HCT116 (cell line): ENCODE results near the gene FAM171A2. TPM values are rescaled to one million over a fixed set of nuclear protein-coding genes. Genes with fewer than 3 reads are reported as not detected.

Source experiments
- ATAC-seq: fragments of 200-7000 bp; cut with Tn5 transposase; 2 replicates; pipeline ENCODE4 v1.9.1; 2020; ENCODE audit warnings: mild to moderate bottlenecking, moderate library complexity
- BruUV-seq: library from RNA; stranded (reverse); fragments of 400-500 nt; replicated peaks from 2 replicates; lab custom pipeline; 2021; lab: Mats Ljungman, UMichigan
- CTCF ChIA-PET: fragments of 300-600 bp; sonication (Branson Sonifier 250); formaldehyde crosslinking; loops from one replicate; lab custom pipeline; 2021; ENCODE audit warnings: antibody characterized with exemption; lab: Charles Lee
- POLR2A ChIA-PET: fragments of 300-600, 350-600 bp; sonication (Branson Sonifier 250); formaldehyde crosslinking; loops from one replicate; lab custom pipeline; 2021; ENCODE audit warnings: antibody characterized with exemption; lab: Charles Lee
- RAD21 ChIA-PET, 2 experiments: fragments of 300-600 bp; sonication (Branson Sonifier 250); formaldehyde crosslinking; loops; one replicate each; lab custom pipeline; 2023; ENCODE audit warnings: low total read pairs in 2 of 2; ENCODE audit not compliant: uncharacterized antibody in 2 of 2, unreplicated experiment in 2 of 2, low non-redundant PET in 1 of 2; lab: Charles Lee
- DNase-seq: peaks from one replicate; pipeline ENCODE4 v3.0.0-alpha.2; 2010; ENCODE audit warnings: low read depth, low spot score
- H2AFZ ChIP-seq: fragments of 200-600 bp; shearing (Covaris generic), sonication (generic); 2 replicates; pipeline ENCODE4 v1.6.1; 2017; ENCODE audit warnings: low read depth, mixed run types, mixed read lengths, antibody characterized with exemption, low read length; ENCODE audit not compliant: poor library complexity, severe bottlenecking
- H3K27ac ChIP-seq: 2 replicates; pipeline ENCODE4 v1.5.1; 2012; ENCODE audit warnings: low read depth, low read length
- H3K27me3 ChIP-seq: fragments of 200-600 bp; sonication (generic); 2 replicates; pipeline ENCODE4 v1.6.1; 2016; ENCODE audit warnings: mixed run types, low read length, mixed read lengths; ENCODE audit not compliant: insufficient read depth
- H3K36me3 ChIP-seq, 2 experiments: fragments of 200-500 bp in 1 of 2; fragments of 200-600 bp in 1 of 2; sonication (Bioruptor generic) in 1 of 2; sonication (generic) in 1 of 2; 2 replicates each; pipeline versions ENCODE4 v1.5.1 to v1.6.1; 2014 to 2016; ENCODE audit warnings: low read length in 2 of 2, inconsistent platforms in 1 of 2, mixed read lengths in 1 of 2, mixed run types in 1 of 2; ENCODE audit not compliant: insufficient read depth in 2 of 2, control insufficient read depth in 1 of 2
- H3K4me1 ChIP-seq, 2 experiments: fragments of 200-600 bp in 1 of 2; sonication (generic) in 1 of 2; 2 replicates each; pipeline versions ENCODE4 v1.5.1 to v1.6.1; 2012 to 2017; ENCODE audit warnings: low read length in 2 of 2, inconsistent platforms in 1 of 2, mild to moderate bottlenecking in 1 of 2, mixed read lengths in 1 of 2, mixed run types in 1 of 2, moderate library complexity in 1 of 2; ENCODE audit not compliant: insufficient read depth in 2 of 2, control insufficient read depth in 1 of 2
- H3K4me2 ChIP-seq: fragments of 200-600 bp; sonication (generic); 2 replicates; pipeline ENCODE4 v1.6.1; 2017; ENCODE audit warnings: mixed run types, low read length, mixed read lengths
- H3K4me3 ChIP-seq, 2 experiments: fragments of 200-600 bp in 1 of 2; sonication (generic) in 1 of 2; replicated peaks in 1 of 2; 2 replicates each; pipeline ENCODE4 v1.5.1; 2011 to 2016; ENCODE audit warnings: low read length in 2 of 2, control low read depth in 1 of 2, low read depth in 1 of 2, mild to moderate bottlenecking in 1 of 2, mixed read lengths in 1 of 2, mixed run types in 1 of 2
- H3K79me2 ChIP-seq: fragments of 200-600 bp; sonication (generic); 2 replicates; pipeline ENCODE4 v1.6.1; 2017; ENCODE audit warnings: mild to moderate bottlenecking, mixed run types, low read length, moderate library complexity, mixed read lengths; ENCODE audit not compliant: insufficient read depth
- H3K9ac ChIP-seq: fragments of 200-600 bp; sonication (generic); 2 replicates; pipeline ENCODE4 v1.6.1; 2016; ENCODE audit warnings: low read length, mixed read lengths
- H3K9me2 ChIP-seq: fragments of 200-600 bp; sonication (generic), shearing (Covaris generic); 2 replicates; pipeline ENCODE4 v1.6.1; 2017; ENCODE audit warnings: mixed run types, mild to moderate bottlenecking, moderate library complexity; ENCODE audit not compliant: insufficient read depth
- H3K9me3 ChIP-seq, 2 experiments: fragments of 200-500 bp in 1 of 2; fragments of 200-600 bp in 1 of 2; sonication (Bioruptor generic) in 1 of 2; sonication (generic) in 1 of 2; 2 replicates each; pipeline ENCODE4 v1.6.1; 2014 to 2017; ENCODE audit warnings: low read length in 2 of 2, mixed read lengths in 2 of 2, inconsistent platforms in 1 of 2, low read depth in 1 of 2, mild to moderate bottlenecking in 1 of 2, mixed run types in 1 of 2, moderate library complexity in 1 of 2; ENCODE audit not compliant: control insufficient read depth in 1 of 2, insufficient read depth in 1 of 2
- H4K20me1 ChIP-seq: fragments of 200-600 bp; sonication (generic), shearing (Covaris generic); 2 replicates; pipeline ENCODE4 v1.6.1; 2017; ENCODE audit warnings: mixed run types, mild to moderate bottlenecking, moderate library complexity; ENCODE audit not compliant: insufficient read depth
- ATF3 ChIP-seq: IDR thresholded peaks from 2 replicates; pipeline ENCODE4 v1.6.1; 2012
- CBX3 ChIP-seq: IDR thresholded peaks from 2 replicates; pipeline ENCODE4 v1.6.1; 2012; ENCODE audit warnings: low read depth
- EGR1 ChIP-seq: IDR thresholded peaks from 2 replicates; pipeline ENCODE4 v1.6.1; 2012; ENCODE audit warnings: low read depth
- ELF1 ChIP-seq: IDR thresholded peaks from 2 replicates; pipeline ENCODE4 v1.6.1; 2012; ENCODE audit warnings: low read depth, borderline replicate concordance
- EZH2phosphoT487 ChIP-seq: fragments of 200-600 bp; IDR thresholded peaks from 2 replicates; pipeline ENCODE4 v1.6.1; 2018; ENCODE audit warnings: antibody characterized with exemption, borderline replicate concordance
- FOSL1 ChIP-seq: IDR thresholded peaks from 2 replicates; pipeline ENCODE4 v1.6.1; 2012; ENCODE audit warnings: low read depth
- JUND ChIP-seq: IDR thresholded peaks from 2 replicates; pipeline ENCODE4 v1.6.1; 2012
- MAX ChIP-seq: IDR thresholded peaks from 2 replicates; pipeline ENCODE4 v1.6.1; 2012
- POLR2A ChIP-seq: IDR thresholded peaks from 2 replicates; pipeline ENCODE4 v1.7.0; 2011; ENCODE audit warnings: borderline replicate concordance; ENCODE audit not compliant: insufficient read depth, insufficient read length; ENCODE audit errors: extremely low read depth
- POLR2AphosphoS5 ChIP-seq: IDR thresholded peaks from 2 replicates; pipeline ENCODE4 v1.6.1; 2011; ENCODE audit warnings: mild to moderate bottlenecking, low read depth, low read length, moderate library complexity
- RAD21 ChIP-seq: IDR thresholded peaks from 2 replicates; pipeline ENCODE4 v1.6.1; 2012; ENCODE audit warnings: low read depth, mild to moderate bottlenecking
- SP1 ChIP-seq: IDR thresholded peaks from 2 replicates; pipeline ENCODE4 v1.6.1; 2012; ENCODE audit warnings: low read depth
- SRF ChIP-seq: IDR thresholded peaks from 2 replicates; pipeline ENCODE4 v1.6.1; 2012; ENCODE audit warnings: low read depth
- TCF7L2 ChIP-seq: IDR thresholded peaks from 2 replicates; pipeline ENCODE4 v1.7.0; 2011; ENCODE audit warnings: borderline replicate concordance, inconsistent platforms; ENCODE audit not compliant: insufficient read depth, insufficient read length; ENCODE audit errors: extremely low read depth
- ZBTB33 ChIP-seq: IDR thresholded peaks from 2 replicates; pipeline ENCODE4 v1.6.1; 2011; ENCODE audit warnings: mild to moderate bottlenecking, low read length, moderate library complexity; ENCODE audit not compliant: insufficient replicate concordance; ENCODE audit errors: extremely low read depth
- ZFX ChIP-seq: fragments of 450-650 bp; IDR thresholded peaks from 2 replicates; pipeline ENCODE4 v1.6.1; 2017
- intact Hi-C: fragments of 100-400 bp; cut with micrococcal nuclease; formaldehyde crosslinking; loops from 2 replicates; pipeline ENCODE4 v1.10.0; 2022
- total RNA-seq: library from RNA; stranded (reverse); gene quantifications from one replicate; pipeline ENCODE4 v1.2.1, GENCODE V29; 2021; ENCODE audit not compliant: unreplicated experiment
- TF ChIP-seq, protein P1 (sequence below): IDR thresholded peaks from 2 replicates; pipeline ENCODE4 v1.6.1; 2012; ENCODE audit warnings: low read depth

FAM171A2 gene
- total RNA-seq, 1 experiment from 2014 or later = 18.0 TPM

- BruUV-seq = no TSS peak
- H3K9me2 ChIP-seq = no peaks in the 10 kb centered on the region
- no peaks in the 10 kb centered on the region for H3K9me3 ChIP-seq
- no peak for TF ChIP-seq EGR1
- TF ChIP-seq, protein P1, sequence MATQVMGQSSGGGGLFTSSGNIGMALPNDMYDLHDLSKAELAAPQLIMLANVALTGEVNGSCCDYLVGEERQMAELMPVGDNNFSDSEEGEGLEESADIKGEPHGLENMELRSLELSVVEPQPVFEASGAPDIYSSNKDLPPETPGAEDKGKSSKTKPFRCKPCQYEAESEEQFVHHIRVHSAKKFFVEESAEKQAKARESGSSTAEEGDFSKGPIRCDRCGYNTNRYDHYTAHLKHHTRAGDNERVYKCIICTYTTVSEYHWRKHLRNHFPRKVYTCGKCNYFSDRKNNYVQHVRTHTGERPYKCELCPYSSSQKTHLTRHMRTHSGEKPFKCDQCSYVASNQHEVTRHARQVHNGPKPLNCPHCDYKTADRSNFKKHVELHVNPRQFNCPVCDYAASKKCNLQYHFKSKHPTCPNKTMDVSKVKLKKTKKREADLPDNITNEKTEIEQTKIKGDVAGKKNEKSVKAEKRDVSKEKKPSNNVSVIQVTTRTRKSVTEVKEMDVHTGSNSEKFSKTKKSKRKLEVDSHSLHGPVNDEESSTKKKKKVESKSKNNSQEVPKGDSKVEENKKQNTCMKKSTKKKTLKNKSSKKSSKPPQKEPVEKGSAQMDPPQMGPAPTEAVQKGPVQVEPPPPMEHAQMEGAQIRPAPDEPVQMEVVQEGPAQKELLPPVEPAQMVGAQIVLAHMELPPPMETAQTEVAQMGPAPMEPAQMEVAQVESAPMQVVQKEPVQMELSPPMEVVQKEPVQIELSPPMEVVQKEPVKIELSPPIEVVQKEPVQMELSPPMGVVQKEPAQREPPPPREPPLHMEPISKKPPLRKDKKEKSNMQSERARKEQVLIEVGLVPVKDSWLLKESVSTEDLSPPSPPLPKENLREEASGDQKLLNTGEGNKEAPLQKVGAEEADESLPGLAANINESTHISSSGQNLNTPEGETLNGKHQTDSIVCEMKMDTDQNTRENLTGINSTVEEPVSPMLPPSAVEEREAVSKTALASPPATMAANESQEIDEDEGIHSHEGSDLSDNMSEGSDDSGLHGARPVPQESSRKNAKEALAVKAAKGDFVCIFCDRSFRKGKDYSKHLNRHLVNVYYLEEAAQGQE = no peak
- no peak for TF ChIP-seq CBX3
- no peak for TF ChIP-seq SRF
- TF ChIP-seq ZFX = no peak
- no peak for TF ChIP-seq FOSL1
- TF ChIP-seq POLR2A = no peak
- TF ChIP-seq SP1 = no peak
- TF ChIP-seq ELF1 = no peak
- TF ChIP-seq ZBTB33 = no peak
- TF ChIP-seq JUND = no peak
- TF ChIP-seq MAX = no peak
- TF ChIP-seq POLR2AphosphoS5 = no peak
- TF ChIP-seq ATF3 = no peak
- TF ChIP-seq TCF7L2 = no peak
- TF ChIP-seq EZH2phosphoT487 = no peak
- TF ChIP-seq RAD21 = no peak
- no peaks in the 10 kb centered on the region for H3K27me3 ChIP-seq
- ChIA-PET RAD21 (no interaction called here), POLR2A (no interaction called here), CTCF (interaction anchor here (0.8 to 1.8 kb wide), 2 partner anchors 124 to 125 kb away, joined by 4 to 7 read pairs; no protein-coding TSS in a partner anchor)
- no peak overlapping the region for H3K27ac ChIP-seq
- no peaks in the 10 kb centered on the region for H4K20me1 ChIP-seq
- ATAC-seq (no peak), DNase-seq (no peak)
- H3K4me2 ChIP-seq = no peak overlapping the region
- H3K9ac ChIP-seq = no peak overlapping the region
- peaks cover 15 to 21% of the 10 kb centered on the region in 2 experiments; a peak in 3 of 4 replicates for H3K36me3 ChIP-seq
- H3K4me3 ChIP-seq = no peak overlapping the region
- no peaks in the 10 kb centered on the region for H3K4me1 ChIP-seq
- no peaks in the 10 kb centered on the region for H3K79me2 ChIP-seq
- H2AFZ ChIP-seq = no peak overlapping the region
- intact Hi-C loops = no loop called here
Observed at GRCh38 chr17:44398692-44399691, 35.3 kb upstream of the FAM171A2 start.
